HCT116 (cell line): ENCODE results near the gene NRROS. TPM values are rescaled to one million over a fixed set of nuclear protein-coding genes. Genes with fewer than 3 reads are reported as not detected.

Experiments
- ATAC-seq: fragments of 200-7000 bp; cut with Tn5 transposase; 2 replicates; pipeline ENCODE4 v1.9.1; 2020; ENCODE audit warnings: mild to moderate bottlenecking, moderate library complexity
- BruUV-seq: library from RNA; stranded (reverse); fragments of 400-500 nt; replicated peaks from 2 replicates; lab custom pipeline; 2021; lab: Mats Ljungman, UMichigan
- CTCF ChIA-PET: fragments of 300-600 bp; sonication (Branson Sonifier 250); formaldehyde crosslinking; loops from one replicate; lab custom pipeline; 2021; ENCODE audit warnings: antibody characterized with exemption; lab: Charles Lee
- POLR2A ChIA-PET: fragments of 300-600, 350-600 bp; sonication (Branson Sonifier 250); formaldehyde crosslinking; loops from one replicate; lab custom pipeline; 2021; ENCODE audit warnings: antibody characterized with exemption; lab: Charles Lee
- RAD21 ChIA-PET, 2 experiments: fragments of 300-600 bp; sonication (Branson Sonifier 250); formaldehyde crosslinking; loops; one replicate each; lab custom pipeline; 2023; ENCODE audit warnings: low total read pairs in 2 of 2; ENCODE audit not compliant: uncharacterized antibody in 2 of 2, unreplicated experiment in 2 of 2, low non-redundant PET in 1 of 2; lab: Charles Lee
- DNase-seq: peaks from one replicate; pipeline ENCODE4 v3.0.0-alpha.2; 2010; ENCODE audit warnings: low read depth, low spot score
- H2AFZ ChIP-seq: fragments of 200-600 bp; shearing (Covaris generic), sonication (generic); 2 replicates; pipeline ENCODE4 v1.6.1; 2017; ENCODE audit warnings: low read depth, mixed run types, mixed read lengths, antibody characterized with exemption, low read length; ENCODE audit not compliant: poor library complexity, severe bottlenecking
- H3K27ac ChIP-seq: 2 replicates; pipeline ENCODE4 v1.5.1; 2012; ENCODE audit warnings: low read depth, low read length
- H3K27me3 ChIP-seq: fragments of 200-600 bp; sonication (generic); 2 replicates; pipeline ENCODE4 v1.6.1; 2016; ENCODE audit warnings: mixed run types, low read length, mixed read lengths; ENCODE audit not compliant: insufficient read depth
- H3K36me3 ChIP-seq, 2 experiments: fragments of 200-500 bp in 1 of 2; fragments of 200-600 bp in 1 of 2; sonication (Bioruptor generic) in 1 of 2; sonication (generic) in 1 of 2; 2 replicates each; pipeline versions ENCODE4 v1.5.1 to v1.6.1; 2014 to 2016; ENCODE audit warnings: low read length in 2 of 2, inconsistent platforms in 1 of 2, mixed read lengths in 1 of 2, mixed run types in 1 of 2; ENCODE audit not compliant: insufficient read depth in 2 of 2, control insufficient read depth in 1 of 2
- H3K4me1 ChIP-seq, 2 experiments: fragments of 200-600 bp in 1 of 2; sonication (generic) in 1 of 2; 2 replicates each; pipeline versions ENCODE4 v1.5.1 to v1.6.1; 2012 to 2017; ENCODE audit warnings: low read length in 2 of 2, inconsistent platforms in 1 of 2, mild to moderate bottlenecking in 1 of 2, mixed read lengths in 1 of 2, mixed run types in 1 of 2, moderate library complexity in 1 of 2; ENCODE audit not compliant: insufficient read depth in 2 of 2, control insufficient read depth in 1 of 2
- H3K4me2 ChIP-seq: fragments of 200-600 bp; sonication (generic); 2 replicates; pipeline ENCODE4 v1.6.1; 2017; ENCODE audit warnings: mixed run types, low read length, mixed read lengths
- H3K4me3 ChIP-seq, 2 experiments: fragments of 200-600 bp in 1 of 2; sonication (generic) in 1 of 2; replicated peaks in 1 of 2; 2 replicates each; pipeline ENCODE4 v1.5.1; 2011 to 2016; ENCODE audit warnings: low read length in 2 of 2, control low read depth in 1 of 2, low read depth in 1 of 2, mild to moderate bottlenecking in 1 of 2, mixed read lengths in 1 of 2, mixed run types in 1 of 2
- H3K79me2 ChIP-seq: fragments of 200-600 bp; sonication (generic); 2 replicates; pipeline ENCODE4 v1.6.1; 2017; ENCODE audit warnings: mild to moderate bottlenecking, mixed run types, low read length, moderate library complexity, mixed read lengths; ENCODE audit not compliant: insufficient read depth
- H3K9ac ChIP-seq: fragments of 200-600 bp; sonication (generic); 2 replicates; pipeline ENCODE4 v1.6.1; 2016; ENCODE audit warnings: low read length, mixed read lengths
- H3K9me2 ChIP-seq: fragments of 200-600 bp; sonication (generic), shearing (Covaris generic); 2 replicates; pipeline ENCODE4 v1.6.1; 2017; ENCODE audit warnings: mixed run types, mild to moderate bottlenecking, moderate library complexity; ENCODE audit not compliant: insufficient read depth
- H3K9me3 ChIP-seq, 2 experiments: fragments of 200-500 bp in 1 of 2; fragments of 200-600 bp in 1 of 2; sonication (Bioruptor generic) in 1 of 2; sonication (generic) in 1 of 2; 2 replicates each; pipeline ENCODE4 v1.6.1; 2014 to 2017; ENCODE audit warnings: low read length in 2 of 2, mixed read lengths in 2 of 2, inconsistent platforms in 1 of 2, low read depth in 1 of 2, mild to moderate bottlenecking in 1 of 2, mixed run types in 1 of 2, moderate library complexity in 1 of 2; ENCODE audit not compliant: control insufficient read depth in 1 of 2, insufficient read depth in 1 of 2
- H4K20me1 ChIP-seq: fragments of 200-600 bp; sonication (generic), shearing (Covaris generic); 2 replicates; pipeline ENCODE4 v1.6.1; 2017; ENCODE audit warnings: mixed run types, mild to moderate bottlenecking, moderate library complexity; ENCODE audit not compliant: insufficient read depth
- FOSL1 ChIP-seq: IDR thresholded peaks from 2 replicates; pipeline ENCODE4 v1.6.1; 2012; ENCODE audit warnings: low read depth
- SIN3A ChIP-seq: IDR thresholded peaks from 2 replicates; pipeline ENCODE4 v1.6.1; 2012; ENCODE audit warnings: low read depth
- ZNF274 ChIP-seq: fragments of 200-500 bp; sonication (Bioruptor generic); IDR thresholded peaks from 2 replicates; pipeline ENCODE4 v1.6.1; 2014; ENCODE audit warnings: mild to moderate bottlenecking, low read depth, low read length, inconsistent platforms
- intact Hi-C: fragments of 100-400 bp; cut with micrococcal nuclease; formaldehyde crosslinking; loops from 2 replicates; pipeline ENCODE4 v1.10.0; 2022
- total RNA-seq: library from RNA; stranded (reverse); gene quantifications from one replicate; pipeline ENCODE4 v1.2.1, GENCODE V29; 2021; ENCODE audit not compliant: unreplicated experiment
- TF ChIP-seq, protein P1 (sequence below): IDR thresholded peaks from 2 replicates; pipeline ENCODE4 v1.6.1; 2011; ENCODE audit warnings: mild to moderate bottlenecking, low read length, moderate library complexity; ENCODE audit not compliant: insufficient replicate concordance; ENCODE audit errors: extremely low read depth
- TF ChIP-seq, protein P2 (sequence below), 3 experiments: fragments of 200-600 bp in 1 of 3; sonication (generic) in 1 of 3; IDR thresholded peaks in 2 of 3; conservative IDR thresholded peaks in 1 of 3; 2 replicates each; pipeline ENCODE4 v1.5.1; 2012 to 2017; ENCODE audit warnings: low read depth in 2 of 3, low read length in 2 of 3, antibody characterized with exemption in 1 of 3, borderline replicate concordance in 1 of 3, control low read depth in 1 of 3, mild to moderate bottlenecking in 1 of 3, mixed read lengths in 1 of 3, mixed run types in 1 of 3, moderate library complexity in 1 of 3; ENCODE audit not compliant: insufficient read depth in 1 of 3

NRROS gene
- total RNA-seq, 1 experiment from 2014 or later, result 0.12 TPM

- no peaks in the 10 kb centered on the region for H3K9me2 ChIP-seq
- H3K9me3 ChIP-seq, result no peaks in the 10 kb centered on the region
- H3K27me3 ChIP-seq, result no peaks in the 10 kb centered on the region
- no peak overlapping the region for H3K4me3 ChIP-seq
- intact Hi-C loops, result no loop called here
- ChIA-PET RAD21 (no interaction called here), CTCF (interaction anchor here (1.2 kb wide), 1 partner anchor 80 kb away, joined by 3 read pairs; no protein-coding TSS in a partner anchor), POLR2A (no interaction called here)
- H3K4me2 ChIP-seq, result no peak overlapping the region
- H3K79me2 ChIP-seq, result no peaks in the 10 kb centered on the region
- H3K27ac ChIP-seq, result no peak overlapping the region
- ATAC-seq, result no peak
- no peak for DNase-seq
- H4K20me1 ChIP-seq, result no peaks in the 10 kb centered on the region
- no peaks in the 10 kb centered on the region for H3K36me3 ChIP-seq
- H2AFZ ChIP-seq, result no peak overlapping the region
- peaks cover 0 to 4% of the 10 kb centered on the region in 2 experiments; a peak in 2 of 4 replicates for H3K4me1 ChIP-seq
- TF ChIP-seq SIN3A (no peak), ZNF274 (no peak), FOSL1 (no peak)
- TF ChIP-seq, protein P1, sequence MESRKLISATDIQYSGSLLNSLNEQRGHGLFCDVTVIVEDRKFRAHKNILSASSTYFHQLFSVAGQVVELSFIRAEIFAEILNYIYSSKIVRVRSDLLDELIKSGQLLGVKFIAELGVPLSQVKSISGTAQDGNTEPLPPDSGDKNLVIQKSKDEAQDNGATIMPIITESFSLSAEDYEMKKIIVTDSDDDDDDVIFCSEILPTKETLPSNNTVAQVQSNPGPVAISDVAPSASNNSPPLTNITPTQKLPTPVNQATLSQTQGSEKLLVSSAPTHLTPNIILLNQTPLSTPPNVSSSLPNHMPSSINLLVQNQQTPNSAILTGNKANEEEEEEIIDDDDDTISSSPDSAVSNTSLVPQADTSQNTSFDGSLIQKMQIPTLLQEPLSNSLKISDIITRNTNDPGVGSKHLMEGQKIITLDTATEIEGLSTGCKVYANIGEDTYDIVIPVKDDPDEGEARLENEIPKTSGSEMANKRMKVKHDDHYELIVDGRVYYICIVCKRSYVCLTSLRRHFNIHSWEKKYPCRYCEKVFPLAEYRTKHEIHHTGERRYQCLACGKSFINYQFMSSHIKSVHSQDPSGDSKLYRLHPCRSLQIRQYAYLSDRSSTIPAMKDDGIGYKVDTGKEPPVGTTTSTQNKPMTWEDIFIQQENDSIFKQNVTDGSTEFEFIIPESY, result no peak
- TF ChIP-seq, protein P2, sequence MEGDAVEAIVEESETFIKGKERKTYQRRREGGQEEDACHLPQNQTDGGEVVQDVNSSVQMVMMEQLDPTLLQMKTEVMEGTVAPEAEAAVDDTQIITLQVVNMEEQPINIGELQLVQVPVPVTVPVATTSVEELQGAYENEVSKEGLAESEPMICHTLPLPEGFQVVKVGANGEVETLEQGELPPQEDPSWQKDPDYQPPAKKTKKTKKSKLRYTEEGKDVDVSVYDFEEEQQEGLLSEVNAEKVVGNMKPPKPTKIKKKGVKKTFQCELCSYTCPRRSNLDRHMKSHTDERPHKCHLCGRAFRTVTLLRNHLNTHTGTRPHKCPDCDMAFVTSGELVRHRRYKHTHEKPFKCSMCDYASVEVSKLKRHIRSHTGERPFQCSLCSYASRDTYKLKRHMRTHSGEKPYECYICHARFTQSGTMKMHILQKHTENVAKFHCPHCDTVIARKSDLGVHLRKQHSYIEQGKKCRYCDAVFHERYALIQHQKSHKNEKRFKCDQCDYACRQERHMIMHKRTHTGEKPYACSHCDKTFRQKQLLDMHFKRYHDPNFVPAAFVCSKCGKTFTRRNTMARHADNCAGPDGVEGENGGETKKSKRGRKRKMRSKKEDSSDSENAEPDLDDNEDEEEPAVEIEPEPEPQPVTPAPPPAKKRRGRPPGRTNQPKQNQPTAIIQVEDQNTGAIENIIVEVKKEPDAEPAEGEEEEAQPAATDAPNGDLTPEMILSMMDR (IDR thresholded peaks at IDR 0.05 in 2 of 3, conservative IDR thresholded peaks at IDR 0.05 in 1 of 3; ENCODE audit: borderline replicate concordance in 1 of 3, insufficient read depth in 1 of 3, low read depth in 2 of 3, low read length in 2 of 3), result no peak
- no peak overlapping the region for H3K9ac ChIP-seq
- BruUV-seq, result no TSS peak
These were observed 50.6 kb downstream of the NRROS start for GRCh38 chr3:196689941-196690660.
